GM18508 (cell line): ENCODE measurements around the gene HOXB8.

Experiments
- ATAC-seq: cut with Tn5 transposase; IDR thresholded peaks from one replicate; pipeline ENCODE4 v1.9.1; 2021; ENCODE audit warnings: moderate number of reproducible peaks; ENCODE audit not compliant: insufficient read depth, unreplicated experiment

Gene HOXB8

DNA sequence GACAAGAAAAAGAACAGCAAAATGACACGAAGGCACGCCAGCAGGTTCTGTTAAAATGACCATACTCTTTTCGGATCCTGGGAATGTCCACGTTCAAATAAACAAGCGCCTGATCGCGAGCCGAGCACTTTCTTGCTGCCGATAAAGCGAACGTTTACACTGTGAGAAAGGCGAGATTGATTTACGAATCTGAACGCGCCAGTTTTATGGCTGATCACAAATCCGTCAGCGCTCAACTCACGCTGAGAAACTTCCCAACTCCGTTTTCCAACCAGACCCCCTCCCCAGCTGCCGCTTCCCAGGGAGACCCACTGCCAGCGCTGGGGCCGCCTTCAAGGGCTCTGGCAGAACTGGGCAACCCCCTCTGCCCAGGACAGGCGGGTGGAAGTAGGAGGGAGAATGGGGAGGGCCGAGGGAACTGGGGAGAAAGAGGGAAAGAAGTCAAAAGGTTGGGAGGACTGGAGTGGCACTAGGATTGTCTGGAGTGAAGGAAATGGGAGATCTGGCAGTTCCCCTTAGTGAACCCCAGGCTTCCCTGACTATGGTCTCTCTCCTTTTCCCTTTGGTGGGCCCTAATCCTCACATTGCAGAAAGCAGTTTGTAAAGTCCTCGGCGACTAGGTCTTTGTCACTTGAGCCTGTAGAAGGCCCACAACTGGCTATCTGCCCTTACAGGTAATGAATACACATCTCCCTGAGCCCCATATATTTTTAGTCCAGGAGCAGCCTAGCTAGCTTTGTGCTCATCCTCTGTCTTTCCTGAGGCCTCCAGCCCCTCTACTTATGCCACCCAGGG lies 43.9 kb downstream of the HOXB8 start:
- ATAC-seq, result no peak

DNA sequence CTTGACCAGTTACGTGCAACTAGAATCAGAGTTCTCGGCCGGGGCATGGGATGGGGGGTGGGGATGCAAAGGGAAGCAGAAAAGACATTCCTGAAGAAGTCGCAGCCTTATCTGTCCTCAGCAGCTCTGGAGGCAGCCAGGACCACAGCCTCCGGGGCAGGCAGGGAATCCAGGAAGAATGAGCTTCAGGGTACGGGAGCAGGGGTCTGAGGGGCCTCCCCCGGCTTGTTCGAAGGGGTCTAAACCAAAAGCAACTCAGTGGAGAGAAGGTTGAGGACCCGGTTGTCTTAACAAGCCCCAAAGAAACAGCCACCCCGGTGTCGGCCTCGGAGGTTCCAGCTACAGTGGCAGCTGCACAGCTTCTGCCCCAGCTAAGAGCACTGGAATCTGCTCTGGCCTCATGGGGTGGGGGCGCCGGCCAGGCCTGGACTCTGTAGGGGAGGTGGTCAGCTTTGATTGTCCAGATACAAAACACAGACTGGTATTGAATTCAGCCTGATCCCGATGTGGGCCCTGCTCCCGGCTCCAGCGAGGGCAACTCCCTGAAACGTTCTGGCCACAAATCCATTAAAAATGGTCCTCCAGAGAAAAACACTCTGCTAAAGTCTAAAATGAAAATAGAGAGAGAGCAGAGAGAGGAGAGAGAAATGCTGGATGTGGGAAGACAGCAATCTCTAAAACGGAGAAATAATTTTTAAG lies 44.6 kb downstream of the HOXB8 start:
- no peak for ATAC-seq

DNA sequence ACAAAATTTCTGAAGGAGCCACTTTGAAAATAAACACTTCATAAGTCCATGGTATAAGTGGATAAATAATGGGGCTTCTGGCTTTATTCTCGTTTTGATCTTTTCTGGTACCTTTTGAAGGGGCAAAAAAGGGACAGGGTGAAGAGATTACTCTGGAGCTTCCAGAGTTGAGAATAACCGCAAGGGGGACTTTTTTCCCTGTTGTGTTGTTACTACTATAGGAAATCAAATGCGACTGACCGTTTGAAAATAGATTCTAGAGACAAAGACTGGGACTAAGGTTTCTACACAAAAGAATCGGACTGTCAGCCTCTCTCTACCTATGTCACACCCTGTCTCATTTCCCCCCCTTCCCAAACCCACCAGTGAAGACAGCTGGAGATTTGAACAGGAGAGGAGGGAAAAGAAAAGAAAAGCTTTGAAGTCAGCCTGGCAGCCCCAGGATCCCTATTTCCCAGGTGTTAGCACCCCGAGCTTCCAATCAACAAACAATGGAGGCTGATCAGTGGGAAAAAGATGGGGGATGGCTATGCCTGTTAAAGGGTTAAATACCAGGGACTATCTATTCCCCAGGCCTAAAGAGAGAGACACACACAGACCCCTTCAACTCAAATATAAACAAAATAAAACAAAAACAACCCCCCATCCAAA lies 45.3 kb downstream of the HOXB8 start:
- no peak for ATAC-seq

DNA sequence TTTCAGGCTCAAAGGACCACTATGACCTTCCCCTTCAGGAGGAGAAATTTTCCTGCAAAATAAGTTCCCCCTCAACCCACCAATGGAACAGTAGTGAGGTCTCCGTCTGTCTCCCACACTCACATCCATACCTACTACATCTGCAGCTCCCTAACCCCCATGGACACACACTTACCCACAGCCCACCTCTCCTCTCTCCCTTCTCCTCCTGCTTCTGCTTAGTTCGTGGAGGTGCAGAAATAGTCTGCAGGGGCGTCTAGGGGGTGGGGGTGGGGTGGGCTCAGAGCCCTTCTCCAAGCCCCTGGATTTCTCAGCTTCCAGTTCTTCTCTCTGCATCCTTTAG lies 45.9 kb downstream of the HOXB8 start:
- ATAC-seq, result no peak

DNA sequence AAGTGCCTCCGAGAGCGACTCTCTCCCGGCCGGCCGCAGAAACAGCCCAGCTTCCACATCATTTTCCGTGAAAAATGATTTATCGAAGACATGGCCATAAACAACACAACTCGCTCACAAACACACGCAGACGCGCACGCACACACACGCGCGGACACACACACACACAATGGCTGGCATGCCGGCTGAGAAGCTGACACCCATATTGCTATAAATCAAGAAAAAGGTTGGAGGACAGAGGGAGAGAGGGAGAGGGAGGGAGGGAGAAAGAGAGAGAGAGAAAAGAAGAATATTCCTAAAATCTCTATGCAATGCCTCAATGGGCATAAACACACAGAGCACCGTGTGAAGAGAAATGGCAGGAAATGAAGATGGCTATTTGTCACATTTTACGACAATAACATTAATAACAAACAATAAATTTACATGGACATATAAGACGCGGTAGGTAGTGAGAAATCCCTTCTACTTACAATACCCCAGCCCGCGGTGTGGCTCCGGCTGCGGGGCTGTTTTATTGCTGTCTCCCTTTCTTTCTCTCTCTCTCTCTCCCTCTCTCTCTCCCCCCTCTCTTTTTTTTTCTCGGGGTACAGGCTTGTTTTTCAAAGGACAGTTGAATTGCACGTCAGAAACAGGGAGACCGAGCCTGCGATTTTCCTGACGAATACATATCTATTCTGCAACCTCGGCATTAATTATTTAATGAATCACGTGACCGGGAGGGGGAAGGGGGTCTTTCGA lies 46.4 kb downstream of the HOXB8 start:
- ATAC-seq, result no peak

DNA sequence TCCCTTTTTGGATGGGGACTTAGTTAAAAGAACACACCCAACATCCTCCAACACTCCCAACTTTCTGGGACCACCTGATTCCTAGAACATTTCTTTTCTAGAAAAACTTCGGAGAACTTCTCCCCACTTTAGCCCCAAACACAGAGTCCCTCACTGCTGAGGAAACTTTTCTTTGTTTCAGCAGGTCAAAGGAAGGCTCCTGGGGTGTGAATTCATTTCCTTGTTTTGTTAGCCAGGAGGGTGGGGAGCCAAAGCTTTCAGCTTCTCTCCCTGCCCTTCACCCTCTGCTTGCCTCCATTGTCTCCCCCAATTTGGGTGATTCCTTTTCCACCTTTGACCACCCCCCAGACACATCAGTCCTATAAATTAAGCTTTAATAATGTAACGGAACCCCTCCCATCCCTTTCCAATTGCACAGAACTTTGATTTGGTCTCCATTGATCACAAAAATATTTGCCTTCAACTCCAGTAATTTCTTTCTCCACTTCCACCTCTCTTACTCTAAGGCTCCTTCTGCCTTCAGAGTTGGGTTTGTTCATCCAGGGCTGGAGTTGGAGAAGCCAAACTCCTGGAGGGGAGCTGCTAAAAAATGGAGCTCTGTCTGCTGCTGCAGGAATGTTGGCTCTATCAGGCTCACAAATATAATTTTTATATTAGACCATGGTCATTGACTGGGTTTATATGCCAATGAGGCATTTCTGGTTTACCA lies 47.3 kb downstream of the HOXB8 start:
- ATAC-seq, result no peak

DNA sequence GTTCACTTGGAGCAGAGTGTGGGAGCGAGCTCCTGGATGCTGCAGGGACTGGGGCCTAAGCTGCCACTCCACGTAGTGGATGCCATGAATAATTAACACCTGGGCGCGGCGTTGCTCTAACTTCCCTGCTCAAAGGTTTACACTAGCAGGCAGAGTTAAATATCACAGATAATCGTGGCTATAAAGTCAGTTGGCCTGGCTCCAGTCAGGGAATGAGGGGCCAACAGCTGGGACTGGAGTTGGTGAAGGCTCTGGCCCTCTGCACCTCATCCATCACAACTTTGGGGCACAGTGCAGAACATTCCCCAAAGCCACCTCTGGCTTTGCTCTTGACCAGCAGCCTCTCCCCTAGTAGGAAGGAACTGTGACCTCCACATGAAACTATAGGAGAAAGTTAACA lies 47.9 kb downstream of the HOXB8 start:
- ATAC-seq, result no peak

DNA sequence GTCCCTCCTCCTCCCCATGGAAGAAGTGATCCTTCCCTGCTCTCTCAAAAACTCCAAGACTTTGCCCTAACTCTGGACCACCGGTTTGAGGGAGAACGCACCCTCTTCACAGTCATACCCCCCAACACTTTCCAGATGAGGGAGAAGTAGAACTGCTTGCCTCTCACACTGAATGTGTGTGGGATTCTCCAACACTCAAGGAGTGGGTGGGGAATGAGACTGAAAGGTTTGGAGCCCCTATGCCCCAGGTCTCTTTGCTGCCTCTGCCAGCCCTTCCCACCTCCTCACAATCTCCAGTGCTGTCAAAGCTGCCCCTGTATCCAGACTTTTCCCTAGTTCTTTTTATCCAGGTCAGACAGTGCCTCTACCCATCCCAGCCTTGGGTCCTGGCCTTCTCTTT lies 48.4 kb downstream of the HOXB8 start:
- ATAC-seq, result no peak

DNA sequence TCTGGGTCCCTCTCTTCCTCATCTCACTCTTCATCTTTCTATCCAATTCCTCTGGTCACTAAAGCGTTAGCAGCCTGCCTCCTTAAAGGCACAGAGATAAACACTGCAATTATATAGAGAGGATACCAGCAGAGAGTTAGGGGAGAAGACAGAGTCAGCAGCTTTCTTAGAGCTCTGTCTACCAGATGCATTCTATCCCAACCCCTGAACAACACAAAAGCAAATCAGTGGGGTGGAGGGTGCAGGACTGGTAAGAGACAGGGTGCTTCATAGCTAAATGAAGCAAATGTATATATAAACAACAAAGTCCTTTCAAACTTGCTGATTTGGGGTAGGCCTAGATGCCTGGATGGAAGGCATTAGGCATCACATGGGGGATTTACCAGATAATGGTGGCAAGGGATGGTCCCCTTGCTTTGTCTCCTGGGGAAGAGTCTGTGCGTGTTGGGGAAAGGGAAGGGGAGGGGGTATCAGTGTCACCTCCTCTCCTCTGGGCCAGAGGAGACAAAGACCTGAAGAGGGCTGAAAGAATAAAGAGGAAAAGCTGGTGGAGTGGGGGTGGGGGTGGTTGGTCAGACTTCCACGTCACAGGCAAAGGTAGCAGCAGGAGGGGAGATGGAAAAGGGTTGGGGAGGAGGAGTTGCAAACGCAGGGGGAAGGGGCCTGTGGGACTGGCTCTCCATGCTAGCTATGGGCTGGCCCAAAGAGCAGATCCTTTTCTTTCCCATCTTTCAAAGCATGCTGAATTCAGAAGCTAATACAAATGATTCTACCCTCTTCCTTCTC lies 49.0 kb downstream of the HOXB8 start:
- no peak for ATAC-seq

DNA sequence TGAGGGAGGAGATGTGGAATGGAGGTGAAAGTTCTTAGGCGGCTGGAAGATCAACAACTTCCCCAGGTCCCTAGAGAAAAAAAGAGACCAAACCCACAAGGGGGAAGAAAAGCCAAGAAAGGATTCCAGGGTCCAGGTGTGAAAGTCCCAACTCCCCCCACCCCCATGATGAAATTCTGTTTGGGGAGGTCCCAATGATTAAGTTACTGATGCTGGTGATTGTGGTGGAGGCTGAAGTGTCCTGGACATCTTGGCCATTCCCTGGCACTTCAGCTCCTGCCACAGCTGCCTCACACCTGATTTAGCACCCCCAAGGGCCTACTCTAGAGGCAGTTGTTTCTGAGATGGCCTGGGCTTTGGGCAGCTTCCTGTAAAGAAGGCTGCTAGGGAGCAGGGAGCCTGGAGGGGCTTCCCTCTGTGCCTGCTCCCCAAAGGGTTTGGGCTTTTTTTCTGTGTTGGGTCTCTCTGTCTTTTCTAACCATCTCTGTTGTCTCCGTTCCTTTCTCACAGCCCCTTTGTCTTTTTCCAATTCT lies 50.0 kb downstream of the HOXB8 start:
- ATAC-seq, result no peak

DNA sequence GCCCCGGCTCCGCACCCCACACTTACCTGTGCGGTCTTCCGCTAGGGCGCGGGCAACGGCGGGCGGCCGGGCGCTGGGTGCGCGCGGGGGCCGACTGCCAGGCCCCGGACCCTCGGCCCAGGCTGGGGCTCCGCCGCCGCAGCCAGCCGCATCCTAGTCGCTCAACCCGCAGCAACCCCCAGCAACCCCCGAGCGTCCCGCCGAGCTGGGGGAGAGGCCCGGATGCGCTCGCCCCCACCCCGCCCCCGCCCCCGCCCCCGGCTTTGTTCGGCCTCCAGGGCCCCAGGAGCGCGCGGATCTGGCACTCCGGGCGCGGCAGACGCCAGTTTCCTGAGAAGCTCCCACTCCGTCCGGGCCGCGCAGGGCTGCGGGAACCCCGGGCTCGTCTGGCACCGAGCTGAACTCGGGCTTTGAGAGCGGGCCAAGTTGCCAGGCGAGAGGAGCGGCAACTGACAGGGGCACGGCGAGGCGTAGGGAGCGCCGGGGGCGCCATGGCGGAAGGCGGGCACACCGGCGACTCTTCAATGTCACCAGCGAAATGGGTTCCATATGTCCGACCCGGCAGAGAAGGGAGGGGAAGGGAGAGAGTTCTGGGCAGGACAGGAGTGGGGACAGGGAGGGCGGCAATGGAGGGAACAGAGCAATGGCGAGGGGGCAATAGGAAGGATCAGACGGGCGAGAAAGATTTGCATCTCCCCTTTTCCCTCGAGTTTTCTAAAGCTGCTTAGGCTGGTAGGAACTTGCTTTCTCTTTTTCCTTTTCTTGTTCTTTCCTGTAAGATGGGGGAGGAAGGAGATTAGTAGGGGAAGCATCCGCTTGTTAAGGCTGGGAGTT lies 50.7 kb downstream of the HOXB8 start:
- ATAC-seq, result no peak

DNA sequence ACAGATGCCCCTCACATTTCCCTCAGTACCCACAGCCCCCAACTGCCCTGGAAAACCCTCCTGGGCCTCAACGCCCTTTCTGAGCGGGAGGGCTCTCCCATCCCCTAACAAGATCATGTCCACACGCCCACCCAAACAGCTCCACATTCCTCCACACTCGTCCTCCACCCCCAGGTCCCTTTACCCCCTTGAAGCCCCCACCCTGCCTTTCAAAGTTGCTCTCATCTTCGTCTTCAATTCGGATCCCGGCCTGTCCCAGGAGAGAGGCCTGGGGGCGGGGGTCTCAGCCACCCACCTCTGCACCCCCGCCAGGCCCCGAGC lies 51.3 kb downstream of the HOXB8 start:
- no peak for ATAC-seq

DNA sequence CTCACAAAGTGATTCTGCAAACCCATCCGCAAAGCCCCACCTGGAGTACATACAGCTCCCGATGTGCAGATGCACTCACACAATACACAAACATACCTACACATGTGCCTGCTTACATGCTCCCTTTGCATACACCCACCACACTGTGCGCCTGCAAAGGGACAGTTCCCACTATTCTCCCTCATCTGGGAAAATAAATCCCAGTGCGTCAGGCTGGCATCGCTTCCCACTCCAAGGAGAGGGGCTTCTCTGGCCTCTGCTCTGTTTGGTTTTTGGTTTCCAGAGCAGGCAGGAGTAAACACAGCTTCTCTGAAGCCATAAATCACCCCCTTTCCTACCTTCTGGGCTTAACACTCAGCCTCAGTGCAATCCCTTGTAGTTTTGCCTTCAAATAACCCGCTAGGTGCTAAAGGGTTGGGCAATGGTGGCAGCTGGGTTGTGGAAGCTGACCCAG lies 51.7 kb downstream of the HOXB8 start:
- no peak for ATAC-seq

DNA sequence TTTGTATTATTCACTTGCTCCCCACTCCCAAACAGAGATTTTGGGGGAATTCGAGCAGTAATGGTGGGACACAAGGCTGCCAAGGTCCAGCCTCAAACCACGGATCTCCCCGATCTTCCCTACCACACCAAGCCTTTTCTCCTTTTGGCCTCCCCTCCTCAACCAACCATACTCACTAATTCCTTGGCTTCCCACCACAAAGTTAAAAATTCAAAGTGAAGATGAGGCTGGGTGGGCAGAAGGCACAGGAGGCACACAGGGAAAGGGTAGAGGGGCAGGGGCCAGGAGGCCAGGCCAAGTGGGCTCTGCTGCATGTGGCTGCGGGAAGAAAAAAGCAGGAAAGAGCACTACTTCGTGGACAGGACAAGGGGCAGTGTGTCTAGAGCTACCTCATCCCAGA lies 52.2 kb downstream of the HOXB8 start:
- ATAC-seq, result no peak
